HG02938 (cell line): ENCODE results near the gene FAN1.
"Not testable (repeated sequence)": the region's sequence is repeated elsewhere in the genome, so short reads cannot be mapped to it uniquely, and the experiment has no call there.

Experiments
- ATAC-seq: cut with Tn5 transposase; IDR thresholded peaks from one replicate; pipeline ENCODE4 v1.9.1; 2021; ENCODE audit warnings: mild to moderate bottlenecking, moderate library complexity; ENCODE audit not compliant: unreplicated experiment

Gene FAN1

DNA sequence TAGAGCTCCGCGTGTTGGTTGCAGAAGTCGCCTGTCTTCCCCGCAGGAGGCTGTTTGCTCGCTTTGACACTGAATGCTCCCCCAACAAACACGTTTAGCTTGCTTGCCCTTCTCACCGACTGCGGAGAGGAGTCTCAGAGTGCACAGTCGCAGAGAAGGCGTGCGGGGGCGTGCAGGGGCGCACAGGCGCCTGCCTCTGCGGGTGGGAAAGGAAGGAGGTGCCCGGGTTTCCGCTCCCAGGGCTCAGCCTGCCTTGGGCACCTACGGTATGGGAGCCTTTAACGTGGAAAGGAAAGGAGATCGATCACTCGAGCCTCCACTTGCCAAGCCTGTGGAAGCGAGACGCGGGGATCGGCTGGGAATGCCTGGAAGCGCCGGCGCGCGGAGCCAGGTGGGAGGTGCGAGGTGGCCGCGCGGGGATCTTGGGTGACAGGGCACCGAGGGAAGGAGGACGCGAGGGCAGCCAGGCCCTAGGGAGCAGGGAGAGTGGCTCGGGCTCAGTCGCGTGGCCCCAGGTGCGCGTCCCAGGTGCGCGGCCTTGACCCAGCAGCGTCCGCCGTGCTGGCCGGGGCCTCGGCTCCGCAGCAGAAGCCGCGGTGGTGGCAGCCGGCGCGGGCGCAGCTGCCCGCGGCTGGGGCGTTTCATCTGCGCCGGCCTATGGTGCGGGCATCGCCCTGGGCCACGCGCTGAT, at the start of gene FAN1:
FAN1 (plus strand) TSS at position 419 of the 691 bp plus-strand sequence. CDS start 749 bp downstream, outside the sequence.
- peak; percentile 77 for ATAC-seq

DNA sequence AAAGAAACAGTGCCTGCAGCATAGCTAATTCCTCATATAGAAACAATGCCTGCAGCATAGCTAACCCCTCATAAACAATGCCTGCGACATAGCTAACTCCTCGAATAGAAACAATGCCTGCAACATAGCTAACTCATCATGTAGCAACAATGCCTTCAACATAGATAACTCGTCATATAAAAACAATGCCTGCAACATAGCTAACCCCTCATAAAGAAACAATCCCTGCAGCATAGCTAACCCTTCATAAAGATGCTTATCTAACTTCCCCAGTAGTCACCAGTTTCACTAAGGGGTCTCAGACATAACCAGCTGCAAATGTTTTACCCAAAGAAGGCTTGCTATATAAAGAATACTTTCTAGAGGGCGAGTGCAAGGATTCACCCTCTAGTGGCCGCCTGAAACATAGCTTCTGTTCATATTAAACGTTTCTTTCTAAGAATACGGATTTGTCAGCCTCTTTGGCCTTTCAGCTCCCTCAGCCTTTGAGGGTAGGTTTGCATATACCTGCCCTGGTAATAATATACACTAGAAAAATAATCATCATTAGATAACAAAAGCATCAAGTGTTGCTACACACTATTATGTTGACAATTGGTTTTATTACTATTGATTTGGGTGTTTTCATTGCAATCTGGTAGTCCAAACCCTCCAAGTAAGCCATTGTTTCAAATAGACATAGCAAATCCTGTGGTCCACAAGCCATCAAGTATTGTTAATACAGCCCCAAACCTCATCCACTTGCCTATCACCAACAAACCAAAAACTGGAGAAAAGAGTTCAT, 44.4 kb upstream of the FAN1 start:
- ATAC-seq: no peak

DNA sequence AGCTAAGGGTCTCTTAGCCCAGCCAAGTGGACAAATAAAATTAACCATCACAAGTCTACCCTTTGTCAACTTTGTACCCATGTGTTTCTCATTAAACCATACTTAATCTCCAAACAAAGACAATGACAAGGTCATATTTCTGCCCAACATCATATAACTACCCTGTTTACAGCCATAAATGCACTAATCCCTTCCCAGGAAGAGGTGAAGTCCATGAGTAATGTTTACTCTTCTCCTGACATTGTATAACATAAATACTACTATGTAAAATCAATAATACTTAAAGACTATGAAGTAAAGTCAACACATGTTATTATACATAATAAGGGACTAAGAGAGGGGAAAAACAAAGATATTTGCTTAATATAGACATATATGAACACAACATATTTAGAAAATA, 38.5 kb upstream of the FAN1 start:
- ATAC-seq: no peak

DNA sequence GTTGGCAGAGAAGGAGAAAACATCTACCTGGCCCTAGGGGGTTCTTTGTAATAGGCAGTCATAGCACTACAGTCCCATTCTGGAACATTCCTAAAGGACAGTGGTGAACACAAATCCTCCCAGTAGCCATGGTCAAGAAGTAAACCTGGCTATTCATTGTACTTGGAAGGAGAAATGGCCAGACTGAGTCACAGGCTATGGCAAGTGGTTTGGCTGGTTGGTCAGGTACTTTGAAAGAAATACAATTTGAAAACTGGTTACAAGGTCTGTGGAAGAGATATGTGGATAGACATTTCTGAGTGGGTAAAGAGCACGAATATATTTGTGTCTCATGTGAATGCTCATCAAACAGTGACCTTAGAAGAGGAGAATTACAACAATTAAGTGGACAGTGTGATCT, 33.0 kb upstream of the FAN1 start:
- ATAC-seq: no peak

DNA sequence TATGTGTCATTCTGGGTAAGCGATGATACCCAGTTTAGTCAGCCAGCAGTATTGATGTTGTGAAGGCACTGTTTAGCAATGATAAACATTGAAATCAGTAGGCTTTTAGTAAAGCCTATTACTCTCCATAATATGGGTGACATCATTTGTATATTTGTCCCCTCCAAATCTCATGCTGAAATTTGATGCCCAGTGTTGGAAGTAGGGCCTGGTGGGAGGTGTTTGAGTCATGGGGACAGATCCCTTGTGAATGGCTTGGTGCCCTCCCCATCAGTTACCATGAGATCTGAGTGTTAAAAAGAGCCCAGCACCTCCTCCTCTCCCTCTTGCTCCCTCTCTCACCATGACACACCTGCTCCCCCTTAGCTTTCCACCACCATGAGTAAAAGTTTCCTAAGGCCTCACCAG, 31.4 kb upstream of the FAN1 start:
- no peak for ATAC-seq

DNA sequence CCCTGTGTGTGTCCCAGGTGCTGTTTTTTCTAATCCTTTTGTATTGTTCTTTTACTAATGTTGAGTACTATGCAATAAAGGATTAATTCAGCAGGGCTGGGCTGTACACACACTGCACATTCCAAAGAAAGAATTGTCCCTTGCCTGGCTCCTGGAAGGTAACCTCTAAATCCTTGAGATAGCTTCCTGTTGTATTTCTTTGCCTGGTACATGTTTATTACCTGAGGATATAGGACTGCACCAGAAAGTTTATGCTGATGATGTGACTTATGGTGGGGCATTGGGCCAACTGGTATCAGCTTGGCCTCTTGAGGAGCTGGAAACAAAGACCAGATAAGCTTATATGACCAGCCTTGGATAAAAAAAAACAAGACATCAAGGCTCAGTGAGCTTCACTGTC, 26.6 kb upstream of the FAN1 start:
- ATAC-seq: no peak

DNA sequence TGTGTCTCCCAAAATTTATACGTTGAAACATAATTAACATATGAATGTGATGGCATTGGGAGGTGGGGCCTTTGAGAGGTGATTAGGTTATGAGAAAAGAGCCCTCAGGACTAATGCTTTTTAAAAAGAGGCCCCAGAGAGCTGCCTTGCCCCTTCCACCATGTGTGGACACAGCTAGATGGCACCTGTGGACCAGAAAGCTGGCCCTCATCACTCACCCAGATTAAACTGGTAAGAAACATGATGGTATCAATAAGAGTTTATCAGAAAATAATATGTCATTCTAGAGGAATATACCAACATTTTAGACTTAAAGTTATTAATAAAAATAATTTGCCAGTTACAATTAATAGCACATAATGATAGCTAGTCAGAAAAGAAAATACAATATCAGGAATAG, 25.2 kb upstream of the FAN1 start:
- no peak for ATAC-seq

DNA sequence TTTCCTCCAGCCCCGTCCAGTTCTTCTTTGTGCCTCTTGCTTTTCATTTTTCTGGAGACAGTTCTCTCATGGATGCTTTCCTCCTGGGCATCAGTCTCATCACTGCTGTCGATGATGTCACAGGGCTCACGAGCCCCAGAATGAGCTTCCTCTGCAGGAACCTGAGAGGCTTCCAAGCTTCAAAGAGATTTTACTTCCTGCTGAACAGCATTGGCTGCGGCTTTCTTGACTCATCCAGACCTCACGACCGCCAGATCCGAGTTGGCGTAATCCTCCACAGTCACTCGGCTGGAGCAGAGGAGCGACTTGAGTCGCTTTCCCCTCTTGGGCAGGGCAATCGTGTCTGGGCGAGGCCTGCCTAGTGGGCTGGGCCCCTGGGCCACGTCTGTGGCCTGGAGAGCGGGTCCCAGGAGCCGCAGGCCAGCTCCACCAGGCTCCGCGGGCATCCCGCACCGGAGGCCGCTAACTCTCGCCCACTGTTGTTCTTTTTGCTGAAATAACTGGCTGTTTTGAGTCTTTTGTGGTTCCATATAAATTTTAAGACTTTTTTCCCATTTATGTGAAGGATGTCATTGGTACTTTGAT, 20.8 kb upstream of the FAN1 start:
- no peak for ATAC-seq

DNA sequence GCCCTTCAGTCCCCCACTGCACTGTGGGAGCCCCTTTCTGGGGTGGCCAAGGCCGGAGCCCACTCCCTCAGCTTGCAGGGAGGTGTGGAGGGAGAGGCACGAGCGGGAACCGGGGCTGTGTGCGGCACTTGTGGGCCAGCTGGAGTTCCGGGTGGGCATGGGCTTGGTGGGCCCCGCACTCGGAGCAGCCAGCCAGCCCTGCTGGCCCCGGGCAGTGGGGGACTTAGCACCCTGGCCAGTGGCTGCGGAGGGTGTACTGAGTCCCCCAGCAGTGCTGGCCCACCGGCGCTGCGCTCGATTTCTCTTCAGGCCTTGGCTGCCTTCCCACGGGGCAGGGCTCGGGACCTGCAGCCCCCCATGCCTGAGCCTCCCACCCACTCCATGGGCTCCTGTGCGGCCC, 20.0 kb upstream of the FAN1 start:
- not testable (repeated sequence) for ATAC-seq

DNA sequence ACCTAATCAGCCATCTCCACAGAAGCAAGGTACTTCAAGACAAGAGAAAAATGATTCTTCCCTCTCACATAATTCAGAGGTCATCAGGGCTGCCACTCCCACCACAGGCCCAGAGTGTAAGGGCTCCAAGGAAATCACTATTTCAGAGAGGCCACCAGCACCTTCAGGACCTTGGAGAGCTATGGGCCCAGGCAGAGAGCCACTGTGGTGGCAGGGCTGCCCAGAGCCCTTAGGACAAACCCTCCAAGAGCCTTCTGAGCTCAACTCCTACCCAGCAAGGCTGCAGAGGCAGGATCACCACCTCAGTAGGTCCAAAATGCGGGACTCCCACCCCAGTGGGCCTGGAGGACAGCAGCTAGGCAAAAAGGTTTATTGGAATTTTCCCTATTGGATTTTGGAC, 17.9 kb upstream of the FAN1 start:
- ATAC-seq: no peak

DNA sequence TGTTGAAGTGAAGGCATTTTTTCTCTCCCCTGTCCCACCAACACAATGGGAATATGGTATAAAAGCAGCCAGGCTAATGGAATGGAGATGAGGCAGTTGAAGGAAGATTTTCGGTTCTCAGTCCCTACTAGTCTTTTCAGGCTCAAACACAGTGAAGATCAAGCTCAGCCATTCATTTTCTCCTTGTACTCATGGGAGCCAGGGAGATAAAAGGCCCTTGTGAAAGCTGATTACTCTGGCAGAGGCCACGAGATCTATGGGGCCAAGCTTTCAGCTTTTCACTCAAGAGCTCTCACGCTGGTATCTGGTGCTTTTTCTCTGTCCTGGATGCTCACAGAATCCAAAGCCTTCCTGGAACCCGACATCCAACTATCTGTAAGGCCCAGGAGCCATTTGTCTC, 14.5 kb upstream of the FAN1 start:
- ATAC-seq: no peak

DNA sequence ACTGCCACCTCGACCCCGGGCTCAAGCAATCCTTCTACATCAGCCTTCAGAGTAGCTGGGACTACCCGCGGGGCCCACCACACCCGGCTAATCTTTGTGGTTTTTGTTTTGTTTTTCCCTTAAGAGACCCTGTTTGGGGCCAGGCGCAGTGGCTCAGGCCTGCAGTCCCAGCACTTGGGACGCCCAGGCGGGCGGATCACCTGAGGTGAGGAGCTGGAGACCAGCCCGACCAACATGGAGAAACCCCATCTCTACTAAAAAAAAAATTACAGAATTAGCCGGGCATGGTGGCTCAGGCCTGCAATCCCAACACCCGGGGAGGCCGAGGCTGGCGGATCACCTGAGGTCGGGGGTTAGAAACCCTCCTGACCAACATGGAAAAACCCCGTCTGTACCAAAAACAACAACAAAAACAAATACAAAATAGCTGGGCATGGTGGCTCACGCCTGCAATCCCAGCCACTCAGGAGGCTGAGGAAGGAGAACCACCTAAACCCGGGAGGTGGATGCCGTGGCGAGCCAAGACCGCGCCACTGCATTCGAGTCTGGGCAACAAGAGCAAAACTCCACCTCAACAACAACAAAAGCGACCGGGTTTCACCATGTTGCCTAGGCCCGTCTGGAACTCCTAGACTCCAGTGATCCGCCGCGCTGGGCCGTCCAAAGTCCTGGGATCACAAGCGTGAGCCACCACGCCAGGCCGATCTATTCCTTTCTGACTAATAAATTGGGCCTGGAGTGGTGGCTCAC, 8.1 kb upstream of the FAN1 start:
- ATAC-seq: no peak

DNA sequence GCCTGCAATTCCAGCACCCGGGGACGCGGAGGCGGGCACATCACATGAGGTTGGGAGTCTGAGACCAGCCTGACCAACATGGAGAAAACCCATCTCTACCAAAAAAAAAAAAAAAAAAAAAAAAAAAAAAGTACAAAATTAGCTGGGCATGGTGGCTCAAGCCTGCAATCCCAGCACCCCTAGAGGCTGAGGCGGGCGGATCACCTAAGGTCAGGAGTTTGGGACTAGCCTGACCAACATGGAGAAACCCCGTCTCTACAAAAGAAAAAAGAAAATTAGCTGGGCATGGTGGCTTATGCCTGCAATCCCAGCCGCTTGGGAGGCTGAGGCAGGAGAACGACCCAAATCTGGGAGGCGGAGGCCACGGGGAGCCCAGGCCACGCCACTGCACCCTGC, 7.5 kb upstream of the FAN1 start:
- ATAC-seq: no peak

DNA sequence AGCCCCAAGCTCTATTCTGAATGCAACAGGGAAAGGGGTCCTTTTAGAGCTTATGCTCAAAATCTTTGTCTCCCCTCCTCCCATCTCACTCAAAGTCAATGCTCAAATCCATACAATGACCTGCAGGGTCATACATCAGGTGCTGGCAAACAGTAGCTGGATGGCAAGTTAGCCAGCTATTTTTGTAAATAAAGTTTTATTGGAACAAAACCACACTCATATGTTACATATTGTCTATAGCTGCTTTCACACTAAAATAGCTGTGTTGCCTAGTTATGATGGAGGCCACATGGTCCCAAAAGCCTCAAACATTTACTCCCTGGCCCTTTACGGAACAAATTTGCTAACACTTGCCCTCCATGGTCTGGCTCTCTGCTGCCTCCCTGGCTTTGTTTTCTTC, 1.8 kb upstream of the FAN1 start:
- no peak for ATAC-seq

DNA sequence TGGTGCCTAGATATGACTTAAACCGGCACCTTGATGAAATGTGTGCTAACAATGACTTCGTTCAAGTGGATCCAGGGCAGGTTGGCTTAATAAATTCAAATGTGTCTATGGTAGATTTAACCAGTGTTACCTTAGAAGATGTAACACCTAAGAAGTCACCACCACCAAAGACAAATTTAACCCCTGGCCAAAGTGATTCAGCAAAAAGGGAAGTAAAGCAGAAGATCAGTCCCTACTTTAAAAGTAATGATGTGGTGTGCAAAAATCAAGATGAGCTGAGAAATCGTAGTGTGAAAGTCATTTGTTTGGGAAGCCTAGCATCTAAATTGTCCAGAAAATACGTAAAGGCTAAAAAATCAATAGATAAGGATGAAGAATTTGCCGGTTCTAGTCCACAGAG, 1.1 kb downstream of the FAN1 start:
- ATAC-seq: no peak

DNA sequence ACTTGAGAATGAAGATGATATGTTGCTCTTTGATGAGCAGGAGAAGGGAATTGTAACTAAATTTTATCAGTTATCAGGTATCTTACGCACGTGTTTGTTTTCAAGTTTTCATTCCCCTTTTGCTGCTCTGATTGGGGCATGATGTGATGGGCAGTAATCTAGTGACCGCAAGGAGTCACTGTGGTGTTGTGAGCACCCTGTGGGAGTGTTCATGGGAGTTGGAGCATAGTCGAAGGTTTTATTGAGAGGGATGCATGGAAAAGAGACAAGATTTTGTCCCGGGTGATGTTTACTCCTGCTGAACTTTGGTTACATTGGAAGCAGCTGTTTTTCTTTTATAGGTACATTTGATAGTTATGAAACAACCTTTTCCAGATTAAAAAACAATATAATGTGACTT, 2.1 kb downstream of the FAN1 start:
- ATAC-seq: no peak

DNA sequence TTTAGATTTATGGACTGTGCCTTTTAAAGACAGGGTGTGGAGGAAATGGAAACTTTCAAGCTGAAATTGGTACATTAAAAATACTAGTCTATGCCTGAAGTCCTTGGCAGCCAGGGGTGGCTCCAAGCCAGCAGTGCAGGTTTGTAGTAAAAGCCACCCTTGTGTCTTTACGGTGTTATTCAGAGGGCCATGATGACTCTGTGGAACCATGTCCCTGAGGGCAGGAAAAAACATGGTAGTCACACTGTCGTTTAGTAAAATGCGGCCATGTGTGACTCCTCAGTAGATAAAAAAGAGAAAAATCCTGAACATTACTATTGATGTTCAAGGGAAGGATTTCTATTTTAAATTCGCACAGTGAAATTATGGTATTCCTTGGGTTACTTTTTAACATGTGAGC, 2.7 kb downstream of the FAN1 start:
- no peak for ATAC-seq

DNA sequence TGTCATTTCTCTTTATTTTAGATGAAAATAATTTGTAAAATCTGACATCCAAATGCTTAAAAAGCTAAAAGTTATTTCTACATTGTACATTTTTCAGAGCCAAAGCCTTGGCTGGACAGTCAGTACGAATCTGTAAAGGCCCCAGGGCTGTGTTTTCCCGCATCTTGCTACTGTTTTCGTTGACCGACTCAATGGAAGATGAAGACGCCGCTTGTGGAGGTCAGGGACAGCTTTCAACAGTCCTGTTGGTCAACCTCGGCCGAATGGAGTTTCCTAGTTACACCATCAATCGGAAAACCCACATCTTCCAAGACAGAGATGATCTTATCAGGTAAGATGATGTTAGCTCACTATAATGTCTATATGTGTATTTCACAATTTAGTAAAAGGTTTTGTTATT, 10.0 kb downstream of the FAN1 start:
- ATAC-seq: no peak

DNA sequence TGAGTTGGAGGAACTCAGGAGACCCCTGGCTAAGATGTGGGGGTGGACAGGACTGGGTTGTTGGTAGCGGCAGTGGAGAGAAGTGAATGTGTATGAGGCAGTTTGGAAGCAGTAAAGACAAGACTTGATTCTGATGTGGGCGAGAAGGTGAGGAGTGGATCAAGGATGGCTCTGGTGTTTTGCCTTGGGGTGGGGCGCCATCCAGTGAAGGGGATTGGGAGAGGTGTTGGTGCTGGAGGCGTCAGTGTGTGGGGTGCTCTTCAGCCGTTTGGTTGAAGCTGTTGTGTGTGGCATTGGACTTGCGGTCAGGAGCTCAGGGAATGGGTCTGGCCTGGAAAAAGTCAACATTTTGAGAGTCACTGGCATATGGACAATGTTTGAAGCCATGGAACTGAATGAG, 13.3 kb downstream of the FAN1 start:
- no peak for ATAC-seq

DNA sequence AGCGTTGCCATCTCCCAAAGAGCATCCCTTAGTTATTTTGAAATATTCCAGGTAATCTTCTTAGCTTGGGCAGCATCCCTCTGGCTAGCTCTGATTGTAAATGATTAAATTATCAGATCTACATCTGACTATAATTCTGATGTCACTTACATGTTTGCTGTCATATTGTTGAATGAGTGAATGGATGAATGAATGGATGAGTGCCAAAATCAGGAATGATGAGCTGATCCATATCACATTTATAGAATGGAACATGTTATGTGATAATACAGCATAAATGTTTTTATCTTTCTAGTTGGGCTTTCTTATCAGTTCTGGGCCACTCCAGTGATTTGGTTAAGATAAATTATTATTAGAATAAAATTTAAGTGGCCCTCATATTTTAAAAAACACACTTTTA, 14.0 kb downstream of the FAN1 start:
- no peak for ATAC-seq

DNA sequence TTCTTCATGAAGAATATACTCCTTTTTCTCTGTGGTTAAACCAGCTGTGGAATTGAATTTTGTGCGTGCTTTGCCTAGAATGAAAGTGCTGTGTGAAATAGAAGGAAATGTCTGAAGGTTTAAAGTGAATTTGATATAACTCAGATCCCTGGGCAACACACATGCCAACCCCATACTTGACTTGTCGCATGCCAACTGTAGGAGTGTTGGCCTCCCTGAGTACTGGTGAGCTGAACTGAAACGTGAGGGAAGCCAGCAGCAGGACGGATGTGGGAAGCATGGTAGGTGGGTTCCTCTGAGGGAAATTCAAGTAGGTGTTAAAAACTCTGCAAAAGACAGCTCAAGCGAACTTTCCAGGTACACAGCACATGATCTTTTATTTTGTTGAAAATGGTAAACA, 14.7 kb downstream of the FAN1 start:
- ATAC-seq: no peak
